SHP77 treated with DMSO at 0.1 percent for 48 hours (cell line): ENCODE results near the gene ATP9A.

ENCODE experiments used
- DNase-seq: peaks from one replicate; lab custom pipeline; 2025; lab: John Stamatoyannopoulos, UW

The ATP9A gene

DNA sequence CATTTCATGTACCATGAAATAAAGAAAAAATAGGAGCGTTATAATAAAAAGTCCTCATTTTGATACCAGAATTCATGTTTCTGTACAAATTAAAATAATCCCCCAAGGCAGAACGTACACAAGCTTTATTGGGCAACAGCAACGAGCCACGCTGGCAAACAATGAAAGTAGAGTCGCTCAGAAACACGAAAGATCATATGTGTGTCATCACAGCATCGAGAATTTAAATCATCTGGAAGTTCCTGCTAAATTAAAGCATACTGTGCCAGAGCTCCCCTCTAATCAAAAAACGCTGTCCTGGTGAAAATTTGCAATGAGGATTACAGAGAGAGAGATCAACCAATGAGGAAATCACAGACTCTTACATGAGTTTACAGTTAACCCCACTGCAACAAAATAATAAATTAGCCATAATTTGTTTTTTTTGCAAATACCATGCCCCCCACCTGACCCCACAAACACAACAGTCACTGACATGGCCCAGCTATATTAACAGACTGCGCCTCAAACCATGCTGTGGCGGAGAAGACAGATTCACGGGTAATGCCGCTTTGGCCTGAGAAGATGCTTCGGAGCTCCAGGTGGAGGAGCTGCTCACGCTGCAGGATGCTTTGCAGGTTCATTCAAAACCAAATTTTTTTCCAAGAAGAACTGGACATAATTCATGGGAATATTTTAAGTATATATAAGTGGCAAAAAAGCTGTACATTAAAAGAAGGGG lies 171.4 kb downstream of the ATP9A start:
- no peak for DNase-seq

DNA sequence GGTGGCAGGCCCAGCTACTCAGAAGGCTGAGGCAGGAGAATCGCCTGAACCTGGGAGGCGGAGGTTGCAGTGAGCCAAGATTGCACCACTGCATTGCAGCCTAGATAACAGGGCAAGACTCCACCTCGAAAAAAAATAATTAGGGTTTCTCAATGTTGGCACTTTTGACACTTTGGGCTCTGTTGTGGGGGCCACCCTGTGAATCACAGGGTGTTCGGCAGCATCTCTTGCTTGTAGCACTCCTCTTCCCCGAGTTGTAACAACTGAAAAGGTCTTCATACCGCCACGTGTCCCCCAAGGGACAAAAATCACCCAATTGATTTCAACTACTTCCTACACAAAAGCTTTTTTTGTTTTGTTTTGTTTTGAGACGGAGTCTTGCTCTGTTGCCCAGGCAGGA lies 172.4 kb downstream of the ATP9A start:
- DNase-seq, result no peak

DNA sequence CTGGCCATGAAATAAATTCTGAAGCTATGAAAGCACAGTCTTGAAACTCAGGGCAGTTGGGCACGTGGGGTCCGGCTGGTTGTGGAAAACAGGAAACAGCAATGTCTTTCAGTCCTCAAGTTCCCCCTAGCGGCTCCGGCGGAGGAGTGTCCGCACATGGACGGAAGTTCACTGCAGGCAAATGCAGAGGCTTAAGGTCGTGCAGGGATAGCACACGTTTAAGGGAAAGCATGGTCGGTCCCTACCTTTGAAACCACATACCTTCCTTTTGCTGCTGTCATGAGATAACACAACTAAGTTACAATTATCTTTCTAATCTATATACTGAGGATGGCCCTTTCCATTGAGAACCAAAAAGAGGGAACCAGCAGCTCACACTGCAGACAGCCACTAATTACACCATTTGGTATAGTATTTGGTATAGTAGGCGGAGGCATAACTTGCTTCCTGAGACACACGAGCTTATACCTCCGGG lies 173.1 kb downstream of the ATP9A start:
- DNase-seq, result peak; percentile 40

DNA sequence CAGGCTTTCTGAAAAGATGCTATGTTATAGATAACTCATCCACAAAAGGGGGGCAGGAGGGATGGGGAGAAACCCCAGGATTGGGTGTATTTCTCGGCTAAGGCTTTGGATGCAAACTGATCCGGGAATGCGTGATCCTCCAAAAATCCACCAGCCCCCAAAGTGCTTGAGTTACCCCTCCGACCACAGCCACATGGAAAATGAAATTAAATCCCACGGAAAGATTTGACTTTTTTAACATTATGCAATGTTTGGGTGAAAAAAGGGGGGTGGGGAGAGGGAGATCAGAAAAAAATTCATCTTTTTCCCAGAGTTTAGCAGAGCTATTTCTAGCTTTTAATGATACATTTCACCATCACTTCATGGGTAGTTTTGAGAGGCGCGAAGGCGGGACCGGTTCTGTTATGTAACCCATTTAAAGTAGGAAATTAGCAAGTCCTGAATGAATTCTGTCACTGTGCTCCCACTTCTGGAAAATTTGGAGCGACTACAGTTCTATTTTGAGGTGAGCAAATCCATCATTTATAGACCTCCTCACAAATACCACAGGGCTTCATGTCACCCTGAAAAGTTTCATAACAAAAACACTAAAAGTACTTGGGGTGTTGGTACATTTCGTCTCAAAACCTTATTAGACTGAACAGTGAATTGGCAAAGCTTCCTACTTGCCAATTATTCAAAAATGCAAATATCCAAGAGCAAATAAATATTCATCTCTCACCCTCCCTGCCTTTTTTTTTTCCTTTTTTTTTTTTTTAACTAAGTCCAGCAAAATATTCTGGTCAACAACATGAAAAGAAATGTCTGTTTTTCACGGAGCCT lies 173.7 kb downstream of the ATP9A start:
- no peak for DNase-seq

DNA sequence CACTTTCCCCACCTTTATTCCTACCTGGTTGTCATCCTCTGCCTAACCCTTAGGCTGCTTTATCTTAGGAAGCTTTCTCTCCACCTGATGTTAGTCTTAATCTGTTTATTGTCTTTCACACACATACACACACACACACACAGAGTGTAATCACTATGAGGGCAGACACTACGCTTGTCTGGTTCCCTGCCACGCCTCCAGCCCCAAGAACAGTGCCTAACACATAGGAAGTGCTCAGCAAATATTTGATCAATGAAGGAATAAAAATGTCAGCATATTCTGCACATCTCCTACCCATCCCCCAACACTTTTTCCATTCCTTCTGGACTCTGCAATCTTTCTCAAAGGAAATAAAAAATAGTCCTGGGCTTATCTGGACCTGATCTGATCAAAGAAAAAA lies 174.6 kb downstream of the ATP9A start:
- no peak for DNase-seq

DNA sequence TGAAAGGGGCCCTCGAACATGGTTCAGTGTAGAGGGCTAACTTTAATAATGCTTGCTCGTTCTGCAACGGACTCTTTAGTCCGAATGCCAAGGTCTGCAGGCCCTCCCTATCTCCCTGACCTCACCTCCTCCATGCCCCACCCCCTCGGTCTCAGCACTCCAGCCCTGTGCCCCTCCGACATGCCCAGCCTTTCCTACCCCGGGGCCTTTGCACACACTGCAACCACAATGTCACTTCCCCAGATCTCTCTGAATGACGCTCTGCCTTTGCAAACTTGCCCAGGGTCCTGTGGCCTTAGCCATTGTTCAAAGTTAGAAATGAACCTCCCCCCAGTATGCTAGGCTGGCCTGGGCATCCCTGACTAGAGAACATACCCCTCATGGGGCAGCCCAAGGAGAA lies 175.6 kb downstream of the ATP9A start:
- no peak for DNase-seq

DNA sequence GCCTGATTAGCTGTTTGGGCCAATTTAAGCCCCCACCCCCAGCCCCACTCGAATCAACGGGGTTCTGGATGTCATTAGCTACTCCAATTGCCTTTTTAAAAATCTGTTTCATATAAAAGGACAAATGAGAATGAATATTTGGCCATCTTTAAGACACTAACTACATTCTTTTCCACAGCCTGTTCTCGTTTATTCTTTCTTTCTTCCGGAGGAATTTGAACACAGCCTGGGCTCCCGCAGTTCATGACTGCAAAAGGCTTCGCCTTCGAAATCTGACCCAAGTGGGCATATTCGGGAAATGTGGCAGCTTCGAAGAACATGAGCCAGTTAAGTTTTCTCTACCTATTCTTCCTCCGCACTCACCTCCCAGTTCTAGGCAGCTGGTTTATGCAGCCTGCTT lies 176.3 kb downstream of the ATP9A start:
- no peak for DNase-seq

DNA sequence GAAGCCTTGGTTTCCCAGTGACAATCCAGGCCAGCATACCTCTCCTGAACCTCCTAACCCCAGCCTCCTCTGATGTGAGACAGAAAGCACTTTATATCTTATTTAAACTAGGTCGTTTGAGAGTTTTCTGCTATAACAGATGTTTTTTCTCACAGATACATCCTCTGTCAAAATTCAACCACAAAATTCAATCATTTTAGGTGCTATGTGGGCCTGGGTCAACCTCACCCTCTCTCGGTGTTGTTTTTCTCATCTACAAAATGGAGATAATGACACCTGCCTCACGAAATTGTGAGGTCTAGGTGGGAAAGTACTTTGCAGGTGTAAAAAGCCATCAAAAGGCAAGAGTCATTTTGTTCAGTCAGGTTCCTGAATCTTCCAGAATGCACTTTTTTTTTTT lies 179.4 kb downstream of the ATP9A start:
- DNase-seq, result no peak

DNA sequence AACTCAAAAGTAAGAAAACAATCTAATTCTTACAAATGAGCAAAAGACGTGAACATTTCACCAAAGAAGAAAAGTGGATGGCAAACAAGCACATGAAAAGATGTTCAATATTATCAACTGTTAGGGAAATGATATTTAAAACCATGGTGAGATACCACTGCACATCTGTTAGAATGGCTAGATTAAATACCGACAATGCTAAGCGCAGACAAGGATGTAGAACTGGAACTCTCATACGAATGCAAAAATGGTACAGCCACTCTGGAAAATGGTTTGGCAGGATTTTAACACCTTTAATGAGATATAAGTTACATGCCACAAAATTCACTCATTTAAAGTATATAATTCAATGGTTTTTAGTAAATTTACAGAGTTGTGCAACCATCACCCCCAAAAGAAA lies 181.0 kb downstream of the ATP9A start:
- DNase-seq, result no peak

DNA sequence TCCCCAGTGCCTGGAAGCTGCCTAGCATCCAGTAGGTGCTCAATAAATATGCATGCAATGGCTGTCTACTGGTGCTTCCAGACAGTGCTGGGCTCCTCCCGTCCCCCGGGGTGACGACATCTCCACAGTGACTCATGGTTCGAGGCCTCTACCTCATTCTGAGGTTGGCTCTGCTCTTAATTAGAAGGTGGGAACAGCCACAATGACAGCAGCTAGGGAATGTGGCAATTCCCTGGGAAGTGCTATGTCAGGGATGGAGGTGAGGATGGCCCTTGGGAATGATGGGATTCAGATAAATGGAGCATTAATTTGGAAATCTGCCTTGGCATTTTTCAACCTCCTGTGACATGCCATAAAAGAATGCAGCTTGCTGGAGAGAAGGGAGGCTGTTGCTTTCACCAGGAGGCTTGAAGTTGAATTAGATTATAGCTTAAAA lies 182.2 kb downstream of the ATP9A start:
- no peak for DNase-seq

DNA sequence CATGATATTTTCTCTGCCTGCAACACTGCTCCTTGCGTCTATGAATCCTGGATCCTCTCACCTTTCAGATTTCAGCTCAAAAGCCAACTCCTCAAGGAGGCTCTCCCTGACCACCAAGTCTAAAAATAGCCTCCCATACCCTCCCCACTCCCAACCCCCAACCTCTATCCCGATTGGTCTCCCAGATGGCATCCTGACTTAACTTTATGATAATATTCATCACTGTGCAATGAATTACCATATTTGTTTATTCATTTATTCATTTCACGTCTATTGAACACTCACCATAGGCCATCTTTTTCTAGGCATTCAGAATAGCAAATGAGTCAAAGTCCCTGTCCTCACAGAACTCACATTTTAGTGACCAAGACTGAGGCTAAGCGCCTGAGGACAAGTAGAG lies 183.0 kb downstream of the ATP9A start:
- no peak for DNase-seq

DNA sequence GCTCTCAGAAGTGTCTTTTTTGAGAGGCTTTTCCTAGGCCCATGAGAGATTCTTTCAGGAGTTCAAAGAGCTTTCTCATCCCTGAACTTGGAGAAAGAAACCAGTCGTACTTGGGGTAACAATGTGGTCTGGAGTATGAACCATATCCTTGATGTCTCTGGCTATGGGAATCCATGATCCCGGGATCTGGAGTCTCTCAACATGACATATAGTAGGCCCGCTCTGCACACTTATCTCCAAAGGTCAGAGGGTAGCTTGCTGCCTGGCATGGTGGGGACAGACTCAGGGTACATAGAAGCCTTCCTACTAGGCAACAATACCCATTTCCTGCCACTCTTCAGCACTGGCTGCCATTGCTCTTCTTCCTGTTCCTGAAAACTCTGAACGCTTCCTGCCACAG lies 183.5 kb downstream of the ATP9A start:
- no peak for DNase-seq

DNA sequence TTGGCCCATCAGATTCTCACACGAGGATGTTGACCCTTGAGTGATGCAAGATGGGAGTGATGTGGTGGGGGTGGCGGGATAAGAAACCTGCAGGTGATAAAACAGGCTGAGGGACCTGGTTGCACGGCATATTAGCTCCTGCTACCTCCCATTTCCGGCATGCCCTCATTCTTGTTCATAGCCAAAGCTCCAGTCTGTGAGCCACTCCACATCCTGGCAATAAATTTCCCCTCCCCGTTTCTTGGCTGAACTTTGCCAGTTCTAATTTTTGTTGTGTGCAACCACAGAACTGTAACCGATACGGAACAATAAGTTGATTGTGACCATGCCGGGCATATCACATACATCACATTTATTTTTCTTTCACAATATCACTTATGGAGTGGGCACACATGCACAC lies 184.1 kb downstream of the ATP9A start:
- DNase-seq, result no peak

DNA sequence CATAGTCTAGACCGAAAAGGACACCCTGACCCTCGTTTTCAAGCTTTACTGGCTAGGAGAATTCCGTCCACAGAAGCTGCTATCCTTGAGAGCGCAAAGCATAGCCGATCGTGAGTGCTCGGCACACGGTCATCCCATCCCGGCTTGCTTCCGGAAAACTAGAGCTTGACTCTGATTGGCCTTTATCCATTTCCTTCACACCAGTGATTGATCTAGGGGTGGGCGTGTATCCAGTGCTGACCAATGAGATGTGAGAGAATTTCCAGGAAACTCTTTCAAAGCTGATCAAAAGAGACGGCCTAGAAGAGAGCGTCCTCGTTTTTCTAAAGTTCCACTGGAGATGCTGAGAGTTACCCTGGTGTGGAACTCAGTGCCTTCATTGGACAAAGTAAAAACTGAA lies 184.7 kb downstream of the ATP9A start:
- no peak for DNase-seq

DNA sequence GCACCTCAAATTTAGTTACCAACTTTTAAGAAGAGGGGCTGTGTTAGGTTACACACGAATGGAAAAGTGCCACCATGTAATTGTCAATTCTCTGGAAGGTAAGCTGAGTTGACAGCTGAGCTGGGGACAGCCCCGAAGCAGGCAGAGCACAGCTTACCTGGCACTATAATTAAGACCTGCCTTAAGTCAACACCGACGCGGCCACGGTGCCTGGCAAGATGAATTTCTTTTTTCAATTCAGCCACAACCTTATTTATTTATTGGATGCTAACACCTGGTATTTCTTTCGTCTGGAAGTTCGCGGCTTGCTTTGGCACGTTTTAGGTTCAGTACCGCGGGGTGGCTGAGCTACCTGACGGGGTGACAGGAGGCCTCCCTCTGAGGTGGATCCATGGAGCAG lies 185.1 kb downstream of the ATP9A start:
- DNase-seq, result no peak

DNA sequence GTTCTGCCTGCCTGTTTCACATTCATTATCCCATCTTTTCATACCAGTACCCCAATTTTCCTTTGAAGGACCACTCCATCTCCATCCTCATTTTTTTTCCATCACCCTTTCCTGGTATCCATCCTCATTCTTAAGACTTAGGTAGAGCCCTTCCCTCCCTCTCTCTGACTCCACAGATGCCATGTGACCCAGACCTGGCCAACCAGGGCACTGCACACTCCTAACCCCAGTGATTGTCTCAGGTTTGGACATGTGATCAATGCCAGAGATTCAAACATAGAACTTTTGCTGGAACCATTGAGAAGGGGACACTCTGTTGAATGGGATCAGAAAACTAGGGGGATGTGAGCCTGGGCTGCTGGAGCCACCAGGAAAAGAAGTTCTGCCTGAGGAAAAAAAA lies 186.6 kb downstream of the ATP9A start:
- DNase-seq, result no peak

DNA sequence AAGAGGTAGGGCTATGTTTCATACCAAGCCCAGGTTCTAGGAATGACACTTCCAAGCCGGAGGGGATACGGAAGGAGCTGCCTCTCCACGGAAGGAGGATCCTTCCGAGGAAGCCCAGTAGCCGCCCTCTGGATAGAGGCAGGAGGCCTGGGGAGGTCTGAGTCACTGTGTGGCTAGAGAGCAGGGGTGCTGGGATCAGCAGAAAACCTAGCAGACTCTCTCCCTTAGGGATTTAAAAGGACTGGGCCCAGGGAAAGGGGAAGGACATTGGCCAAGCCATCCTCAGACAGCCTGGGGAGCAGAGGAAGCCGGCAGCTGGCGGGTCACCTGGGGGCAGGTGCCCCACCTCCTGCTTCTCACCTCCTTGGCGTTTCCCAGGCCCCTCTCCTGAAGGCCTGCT lies 189.1 kb downstream of the ATP9A start:
- no peak for DNase-seq

DNA sequence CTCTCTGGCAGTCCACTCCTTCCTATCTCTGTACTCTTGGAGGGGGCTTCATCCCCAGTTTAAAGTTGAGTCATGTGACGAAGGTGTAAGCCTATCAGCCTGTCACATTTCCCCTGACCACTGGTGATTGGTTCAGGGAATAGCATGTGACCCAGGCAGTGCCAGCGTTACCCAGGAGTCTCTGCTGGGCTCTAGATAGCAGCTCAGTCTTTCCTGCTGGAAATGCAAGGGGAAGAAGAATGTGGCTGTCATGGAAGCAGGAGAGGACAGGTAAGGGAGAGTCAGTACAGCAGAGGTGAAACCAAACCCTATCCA lies 190.1 kb downstream of the ATP9A start:
- no peak for DNase-seq

DNA sequence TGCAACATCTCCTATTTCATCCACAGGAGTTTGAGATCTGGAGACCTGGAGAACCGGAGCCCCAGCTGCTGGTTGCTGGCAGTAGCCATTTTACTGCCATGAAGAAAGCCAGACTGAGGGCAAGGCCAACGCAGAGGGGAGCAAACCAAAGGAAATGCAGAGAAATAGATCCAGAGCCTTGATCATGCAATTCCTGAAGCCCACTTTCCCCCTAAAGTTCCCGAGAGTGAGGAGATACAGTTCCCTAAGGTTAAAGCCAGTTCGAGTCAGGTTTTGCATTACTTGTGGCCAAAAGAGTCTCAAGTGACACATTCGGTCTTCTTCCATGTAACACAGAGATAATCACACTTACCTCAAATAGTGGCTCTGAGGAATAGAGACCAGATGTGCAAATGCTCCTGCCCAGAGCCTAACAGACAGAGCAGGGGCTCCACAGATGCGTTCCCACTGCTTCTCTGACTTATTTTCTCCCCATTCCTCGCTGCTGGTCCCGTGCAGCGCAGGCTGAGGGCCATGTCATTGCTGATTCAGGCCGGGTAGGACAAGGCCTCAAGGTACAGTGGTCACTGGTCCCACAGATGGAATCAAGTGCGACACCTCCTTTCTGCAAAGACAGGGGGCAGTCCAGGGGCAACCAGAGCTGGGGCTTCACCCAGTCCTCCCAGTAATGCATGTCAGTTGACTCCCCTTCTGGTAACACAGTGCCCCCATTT lies 190.6 kb downstream of the ATP9A start:
- no peak for DNase-seq

DNA sequence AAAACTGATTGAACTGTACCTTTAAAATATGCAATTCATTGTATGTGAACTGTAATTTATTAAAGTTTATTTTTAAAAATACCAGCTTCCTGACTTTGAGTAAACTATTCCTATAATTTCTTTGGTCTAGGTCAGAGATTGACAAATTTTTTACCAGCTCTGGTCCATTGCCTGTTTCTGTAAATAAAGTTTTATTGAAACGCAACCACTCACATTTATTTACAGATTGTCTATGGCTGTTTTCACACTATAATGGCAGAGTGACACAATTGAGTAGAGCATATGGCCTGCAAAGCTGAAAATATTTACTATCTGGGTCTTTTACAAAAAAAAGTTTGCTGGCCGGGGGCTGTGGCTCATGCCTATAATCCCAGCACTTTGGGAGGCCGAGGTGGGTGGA lies 192.7 kb downstream of the ATP9A start:
- no peak for DNase-seq

DNA sequence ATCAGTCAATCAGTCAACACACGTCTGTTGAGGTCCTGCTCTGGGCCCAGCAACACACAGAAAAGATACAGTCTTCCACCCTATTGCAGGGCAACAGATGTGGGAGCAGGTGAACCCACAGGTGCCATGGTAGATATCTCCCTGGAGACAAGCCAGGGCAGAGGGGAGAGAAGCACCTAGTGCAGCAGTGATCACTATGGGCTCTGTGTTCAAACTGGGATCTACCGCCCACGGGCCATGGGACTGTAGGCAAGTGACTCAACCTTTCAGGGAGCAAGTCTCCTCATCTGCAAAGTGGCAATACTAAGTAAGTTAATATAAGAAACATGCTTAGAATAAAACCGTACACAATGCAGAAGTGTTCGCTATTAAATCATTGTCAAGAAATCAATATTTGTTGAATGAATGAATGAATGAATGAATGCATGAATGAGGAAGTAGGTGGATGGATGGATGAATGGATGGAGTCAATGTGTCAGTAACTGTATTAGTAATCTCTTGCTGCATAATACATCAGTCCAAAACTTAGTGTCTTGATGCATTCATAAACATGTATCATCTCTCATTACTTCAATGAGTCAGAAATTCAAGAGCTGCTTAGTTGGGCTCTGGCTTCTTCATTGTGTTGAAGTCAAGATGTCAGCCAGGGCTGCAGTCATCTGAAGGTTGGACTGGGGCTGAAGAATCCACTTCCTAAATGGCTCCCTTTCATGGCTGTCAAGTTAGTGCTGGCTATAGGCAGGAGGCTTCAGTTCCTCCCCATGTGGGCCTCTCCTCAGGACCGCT lies 193.7 kb downstream of the ATP9A start:
- no peak for DNase-seq

DNA sequence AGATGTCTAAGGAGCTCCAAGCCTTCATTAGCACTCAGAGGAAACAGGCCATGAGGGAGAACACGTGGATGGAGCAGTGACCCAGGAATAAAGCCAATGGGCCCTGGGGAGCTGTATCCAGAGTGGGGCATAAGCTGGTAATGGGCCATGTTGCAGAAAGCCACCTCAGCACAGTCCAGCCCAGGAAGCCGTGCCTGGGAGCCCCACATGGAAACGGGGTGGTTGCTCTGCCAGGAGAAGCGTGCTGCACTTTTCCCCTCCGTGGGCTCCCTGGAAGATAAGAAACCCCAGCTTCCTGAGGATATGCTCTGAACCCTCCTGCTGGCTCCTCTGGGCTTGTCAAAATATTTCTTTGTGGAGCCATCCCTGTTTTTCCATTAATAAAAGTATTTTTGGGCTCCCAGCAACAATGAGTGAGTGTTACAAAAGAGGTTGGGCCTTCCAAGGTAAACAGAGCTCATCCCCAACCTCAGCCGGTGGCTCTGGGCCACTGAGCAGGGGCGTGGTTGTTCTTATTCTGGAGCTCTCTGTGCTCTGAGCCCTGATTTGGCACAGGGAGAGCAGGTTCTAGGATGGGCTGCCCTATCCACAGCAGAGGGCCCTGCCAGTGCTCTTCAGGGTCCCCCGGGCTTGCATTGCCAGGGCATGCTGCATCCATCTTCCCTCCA lies 194.5 kb downstream of the ATP9A start:
- no peak for DNase-seq
